Measurements from ENCODE around the gene CLMN. TPM values are rescaled to one million over a fixed set of nuclear protein-coding genes. Genes with fewer than 3 reads are reported as not detected.
A peak's percentile ranks its signal among the peaks of the same experiment; 100 is the strongest.

Gene CLMN
- total RNA-seq, 1 donor = 1.1 TPM

GRCh38 chr14:95327558-95328374, 8.1 kb upstream of the CLMN start:
- no peak for DNase-seq (ENCODE audit: insufficient read length, low spot score, missing footprints)
- H3K27me3 ChIP-seq (ENCODE audit: insufficient read depth, low read length) = peaks cover 16% of the 10 kb centered on the region

GRCh38 chr14:95326987-95327386, 7.3 kb upstream of the CLMN start:
- H3K27ac ChIP-seq (ENCODE audit: low read depth, low read length) = no peak overlapping the region
- no peaks in the 10 kb centered on the region for H4K20me1 ChIP-seq (ENCODE audit: insufficient read depth, low read length)
- no peak for DNase-seq (ENCODE audit: insufficient read length, low spot score, missing footprints)
- no peak overlapping the region for H3K4me2 ChIP-seq (ENCODE audit: insufficient read depth, low read length)
- TF ChIP-seq CTCF (IDR thresholded peaks at IDR 0.05; ENCODE audit: extremely low read depth, low read depth, low read length) = no peak
- no peak overlapping the region for H3K4me3 ChIP-seq (ENCODE audit: insufficient read depth, low read length)
- no peaks in the 10 kb centered on the region for H3K36me3 ChIP-seq (ENCODE audit: insufficient read depth, low read length)
- no peak overlapping the region for H2AFZ ChIP-seq (ENCODE audit: low read length)
- peaks cover 19% of the 10 kb centered on the region for H3K27me3 ChIP-seq (ENCODE audit: insufficient read depth, low read length)
- H3K4me1 ChIP-seq (ENCODE audit: insufficient read depth, low read length) = no peaks in the 10 kb centered on the region
- no peaks in the 10 kb centered on the region for H3K9me3 ChIP-seq (ENCODE audit: low read depth, low read length)
- no peaks in the 10 kb centered on the region for H3K79me2 ChIP-seq (ENCODE audit: insufficient read depth, low read length)

More at GRCh38 chr14:95327558-95328374, 8.1 kb upstream of the CLMN start:
- H3K36me3 ChIP-seq (ENCODE audit: insufficient read depth, low read length) = no peaks in the 10 kb centered on the region
- no peak overlapping the region for H3K4me3 ChIP-seq (ENCODE audit: insufficient read depth, low read length)
- no peak overlapping the region for H2AFZ ChIP-seq (ENCODE audit: low read length)
- no peaks in the 10 kb centered on the region for H3K4me1 ChIP-seq (ENCODE audit: insufficient read depth, low read length)
- no peaks in the 10 kb centered on the region for H4K20me1 ChIP-seq (ENCODE audit: insufficient read depth, low read length)
- no peak overlapping the region for H3K4me2 ChIP-seq (ENCODE audit: insufficient read depth, low read length)
- H3K9me3 ChIP-seq (ENCODE audit: low read depth, low read length) = no peaks in the 10 kb centered on the region
- H3K27ac ChIP-seq (ENCODE audit: low read depth, low read length) = no peak overlapping the region
- no peak for TF ChIP-seq CTCF (IDR thresholded peaks at IDR 0.05; ENCODE audit: extremely low read depth, low read depth, low read length)
- no peaks in the 10 kb centered on the region for H3K79me2 ChIP-seq (ENCODE audit: insufficient read depth, low read length)

- Histone ChIP-seq H3K4me1 (ENCODE audit: insufficient read depth, low read length) (no peaks in the 10 kb centered on the region), H3K4me2 (ENCODE audit: insufficient read depth, low read length) (no peak overlapping the region), H3K36me3 (ENCODE audit: insufficient read depth, low read length) (no peaks in the 10 kb centered on the region), H3K79me2 (ENCODE audit: insufficient read depth, low read length) (no peaks in the 10 kb centered on the region), H3K9me3 (ENCODE audit: low read depth, low read length) (no peaks in the 10 kb centered on the region), H3K27me3 (ENCODE audit: insufficient read depth, low read length) (peaks cover 26% of the 10 kb centered on the region), H3K4me3 (ENCODE audit: insufficient read depth, low read length) (no peak overlapping the region), H4K20me1 (ENCODE audit: insufficient read depth, low read length) (no peaks in the 10 kb centered on the region), H3K27ac (ENCODE audit: low read depth, low read length) (no peak overlapping the region), H2AFZ (ENCODE audit: low read length) (no peak overlapping the region)
- no peak for DNase-seq (ENCODE audit: insufficient read length, low spot score, missing footprints)
- TF ChIP-seq CTCF (IDR thresholded peaks at IDR 0.05; ENCODE audit: extremely low read depth, low read depth, low read length) = no peak
These were observed 4.2 kb upstream of the CLMN start for GRCh38 chr14:95323917-95324316.

GRCh38 chr14:95323361-95323760, 3.7 kb upstream of the CLMN start:
- no peak overlapping the region for H3K4me2 ChIP-seq (ENCODE audit: insufficient read depth, low read length)
- no peak for TF ChIP-seq CTCF (IDR thresholded peaks at IDR 0.05; ENCODE audit: extremely low read depth, low read depth, low read length)
- no peak overlapping the region for H3K4me3 ChIP-seq (ENCODE audit: insufficient read depth, low read length)
- H3K79me2 ChIP-seq (ENCODE audit: insufficient read depth, low read length) = no peaks in the 10 kb centered on the region
- no peak overlapping the region for H3K27ac ChIP-seq (ENCODE audit: low read depth, low read length)
- H3K36me3 ChIP-seq (ENCODE audit: insufficient read depth, low read length) = no peaks in the 10 kb centered on the region
- no peaks in the 10 kb centered on the region for H3K4me1 ChIP-seq (ENCODE audit: insufficient read depth, low read length)
- H3K27me3 ChIP-seq (ENCODE audit: insufficient read depth, low read length) = peaks cover 26% of the 10 kb centered on the region
- no peak overlapping the region for H2AFZ ChIP-seq (ENCODE audit: low read length)
- peak; percentile 72 for DNase-seq (ENCODE audit: insufficient read length, low spot score, missing footprints)
- no peaks in the 10 kb centered on the region for H4K20me1 ChIP-seq (ENCODE audit: insufficient read depth, low read length)
- no peaks in the 10 kb centered on the region for H3K9me3 ChIP-seq (ENCODE audit: low read depth, low read length)
